Colonic mucosa (tissue), 4 donors: ENCODE results near the gene TTLL4. TPM values are rescaled to one million over a fixed set of nuclear protein-coding genes. Genes with fewer than 3 reads are reported as not detected.
A peak's percentile ranks its signal among the peaks of the same experiment; 100 is the strongest.

Experiments
- DNase-seq: peaks from one replicate; pipeline ENCODE4 v3.0.0-alpha.2; 2020
- H3K27ac ChIP-seq: fragments of 200-600 bp; one replicate; pipeline ENCODE4 v1.8.0; 2021
- H3K27me3 ChIP-seq: fragments of 200-600 bp; one replicate; pipeline ENCODE4 v1.8.0; 2021
- H3K36me3 ChIP-seq: fragments of 200-600 bp; one replicate; pipeline ENCODE4 v1.8.0; 2021
- H3K4me1 ChIP-seq: fragments of 200-600 bp; one replicate; pipeline ENCODE4 v1.8.0; 2021; ENCODE audit warnings: mild to moderate bottlenecking
- H3K4me3 ChIP-seq: fragments of 200-600 bp; one replicate; pipeline ENCODE4 v1.8.0; 2021
- H3K9ac ChIP-seq, 2 donors: one replicate each; pipeline ENCODE4 v1.7.0; 2013; ENCODE audit warnings: control low read depth in 2 of 2, low read depth in 2 of 2, low read length in 2 of 2
- H3K9me3 ChIP-seq: fragments of 200-600 bp; one replicate; pipeline ENCODE4 v1.8.0; 2021
- CTCF ChIP-seq: fragments of 200-600 bp; IDR thresholded peaks from one replicate; pipeline ENCODE4 v1.8.0; 2022; ENCODE audit warnings: antibody characterized with exemption, mild to moderate bottlenecking
- intact Hi-C: fragments of 100-400 bp; cut with DNase I; formaldehyde crosslinking; loops from one replicate; pipeline ENCODE4 v1.14.1; 2022
- total RNA-seq, 2 donors: library from RNA; stranded (reverse); fragmentation: NEBNext Ultra II Directional in 1 of 2; extraction: Animal tissue kit (Norgen Biotek cat#: 25700) in 1 of 2; gene quantifications; one replicate each; pipeline ENCODE4 v1.2.1, GENCODE V29; 2021
- donor health status: healthy.
- donor health status: DM: no; HTN: no; CAD: no.
- donor health status: DM: no; HTN: no; CAD: no.

The TTLL4 gene
- total RNA-seq, 2 donors from 2014 or later, result 27.5 to 36.7 TPM

- Histone ChIP-seq H3K36me3 (peaks cover 4% of the 10 kb centered on the region), H3K27me3 (no peaks in the 10 kb centered on the region), H3K4me3 (no peak overlapping the region), H3K4me1 (peaks cover 8% of the 10 kb centered on the region), H3K9me3 (no peaks in the 10 kb centered on the region), H3K27ac (no peak overlapping the region), H3K9ac (no peak overlapping the region)
- TF ChIP-seq CTCF, result no peak
- no peak for DNase-seq
- intact Hi-C loops, result no loop called here
These were observed 46.0 kb upstream of the TTLL4 start for GRCh38 chr2:218664653-218665052.

GRCh38 chr2:218671097-218671653 lies 39.5 kb upstream of the TTLL4 start:
- Histone ChIP-seq H3K9ac (peak overlapping the region; percentile 71 to 79), H3K27me3 (no peaks in the 10 kb centered on the region), H3K4me3 (peak overlapping the region; percentile 72), H3K36me3 (peaks cover under 1% of the 10 kb centered on the region), H3K27ac (peak overlapping the region; percentile 51), H3K4me1 (peaks cover 10% of the 10 kb centered on the region), H3K9me3 (no peaks in the 10 kb centered on the region)
- no peak for DNase-seq
- no peak for TF ChIP-seq CTCF
- intact Hi-C loops, result no loop called here

GRCh38 chr2:218671654-218672566 lies 38.7 kb upstream of the TTLL4 start, which contains the start of the genes RNF25 and STK36:
TSS of gene RNF25 (minus strand) at chr2:218672002. CDS start at chr2:218671970, 32 bp downstream.
TSS of gene STK36 (plus strand) at chr2:218672086. CDS start at chr2:218672830, 744 bp downstream.
- peak within 1 kb of the TSS; percentile 51 for H3K27ac ChIP-seq
- H3K4me3 ChIP-seq, result peak within 1 kb of the TSS; percentile 72
- intact Hi-C loops, result no loop called here
- peak within 1 kb of the TSS; percentile 71 to 79 for H3K9ac ChIP-seq
- peak; percentile 86 for DNase-seq
- H3K27me3 ChIP-seq, result no peaks in the 10 kb centered on the region
- peaks cover 10% of the 10 kb centered on the region for H3K4me1 ChIP-seq
- H3K9me3 ChIP-seq, result no peaks in the 10 kb centered on the region
- no peak for TF ChIP-seq CTCF
- no peaks in the 10 kb centered on the region for H3K36me3 ChIP-seq

- Histone ChIP-seq H3K4me1 (no peaks in the 10 kb centered on the region), H3K27me3 (no peaks in the 10 kb centered on the region), H3K36me3 (no peaks in the 10 kb centered on the region), H3K9ac (no peak overlapping the region), H3K9me3 (no peaks in the 10 kb centered on the region), H3K4me3 (no peak overlapping the region), H3K27ac (no peak overlapping the region)
- DNase-seq, result no peak
- no peak for TF ChIP-seq CTCF
- intact Hi-C loops, result no loop called here
These were observed 31.5 kb upstream of the TTLL4 start for GRCh38 chr2:218679119-218679518.

- DNase-seq, result no peak
- Histone ChIP-seq H3K9ac (no peak overlapping the region), H3K27me3 (no peaks in the 10 kb centered on the region), H3K27ac (no peak overlapping the region), H3K4me3 (no peak overlapping the region), H3K36me3 (no peaks in the 10 kb centered on the region), H3K9me3 (no peaks in the 10 kb centered on the region), H3K4me1 (no peaks in the 10 kb centered on the region)
- no peak for TF ChIP-seq CTCF
- intact Hi-C loops, result no loop called here
These were observed 30.6 kb upstream of the TTLL4 start for GRCh38 chr2:218680061-218680460.
